ENCODE results near the gene CADPS2.

DNA sequence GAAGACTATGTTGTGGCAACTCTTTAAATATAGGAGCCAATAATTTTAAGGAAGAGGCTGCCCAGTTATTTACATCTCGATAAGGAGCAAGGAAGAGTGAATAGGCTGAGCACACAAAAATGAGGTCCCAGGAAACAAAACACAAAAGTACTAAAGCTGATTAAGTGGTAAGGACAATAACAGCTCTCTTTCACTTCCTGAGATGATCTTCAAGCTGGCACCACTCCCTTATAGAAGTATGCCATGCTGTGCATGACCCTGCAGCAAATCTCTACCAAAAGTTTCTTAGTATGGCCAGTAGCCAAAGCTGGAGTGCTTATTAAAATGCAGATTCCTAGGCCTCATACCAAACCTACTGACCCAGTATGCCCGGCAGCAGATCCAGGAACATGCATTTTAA is 39.7 kb downstream of the CADPS2 start:
- TF ChIP-seq, protein P1, sequence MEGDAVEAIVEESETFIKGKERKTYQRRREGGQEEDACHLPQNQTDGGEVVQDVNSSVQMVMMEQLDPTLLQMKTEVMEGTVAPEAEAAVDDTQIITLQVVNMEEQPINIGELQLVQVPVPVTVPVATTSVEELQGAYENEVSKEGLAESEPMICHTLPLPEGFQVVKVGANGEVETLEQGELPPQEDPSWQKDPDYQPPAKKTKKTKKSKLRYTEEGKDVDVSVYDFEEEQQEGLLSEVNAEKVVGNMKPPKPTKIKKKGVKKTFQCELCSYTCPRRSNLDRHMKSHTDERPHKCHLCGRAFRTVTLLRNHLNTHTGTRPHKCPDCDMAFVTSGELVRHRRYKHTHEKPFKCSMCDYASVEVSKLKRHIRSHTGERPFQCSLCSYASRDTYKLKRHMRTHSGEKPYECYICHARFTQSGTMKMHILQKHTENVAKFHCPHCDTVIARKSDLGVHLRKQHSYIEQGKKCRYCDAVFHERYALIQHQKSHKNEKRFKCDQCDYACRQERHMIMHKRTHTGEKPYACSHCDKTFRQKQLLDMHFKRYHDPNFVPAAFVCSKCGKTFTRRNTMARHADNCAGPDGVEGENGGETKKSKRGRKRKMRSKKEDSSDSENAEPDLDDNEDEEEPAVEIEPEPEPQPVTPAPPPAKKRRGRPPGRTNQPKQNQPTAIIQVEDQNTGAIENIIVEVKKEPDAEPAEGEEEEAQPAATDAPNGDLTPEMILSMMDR (IDR thresholded peaks at IDR 0.05), result no peak
- TF ChIP-seq EZH2 (IDR thresholded peaks at IDR 0.05; ENCODE audit: borderline replicate concordance, insufficient read depth, low read depth, low read length, poor library complexity, severe bottlenecking), result no peak
